ENCODE results near the gene TMCC3.

- TF ChIP-seq, protein P1, sequence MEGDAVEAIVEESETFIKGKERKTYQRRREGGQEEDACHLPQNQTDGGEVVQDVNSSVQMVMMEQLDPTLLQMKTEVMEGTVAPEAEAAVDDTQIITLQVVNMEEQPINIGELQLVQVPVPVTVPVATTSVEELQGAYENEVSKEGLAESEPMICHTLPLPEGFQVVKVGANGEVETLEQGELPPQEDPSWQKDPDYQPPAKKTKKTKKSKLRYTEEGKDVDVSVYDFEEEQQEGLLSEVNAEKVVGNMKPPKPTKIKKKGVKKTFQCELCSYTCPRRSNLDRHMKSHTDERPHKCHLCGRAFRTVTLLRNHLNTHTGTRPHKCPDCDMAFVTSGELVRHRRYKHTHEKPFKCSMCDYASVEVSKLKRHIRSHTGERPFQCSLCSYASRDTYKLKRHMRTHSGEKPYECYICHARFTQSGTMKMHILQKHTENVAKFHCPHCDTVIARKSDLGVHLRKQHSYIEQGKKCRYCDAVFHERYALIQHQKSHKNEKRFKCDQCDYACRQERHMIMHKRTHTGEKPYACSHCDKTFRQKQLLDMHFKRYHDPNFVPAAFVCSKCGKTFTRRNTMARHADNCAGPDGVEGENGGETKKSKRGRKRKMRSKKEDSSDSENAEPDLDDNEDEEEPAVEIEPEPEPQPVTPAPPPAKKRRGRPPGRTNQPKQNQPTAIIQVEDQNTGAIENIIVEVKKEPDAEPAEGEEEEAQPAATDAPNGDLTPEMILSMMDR (IDR thresholded peaks at IDR 0.05; ENCODE audit: low read length) = no peak
- TF ChIP-seq EZH2 (optimal IDR thresholded peaks at IDR 0.05; ENCODE audit: low read depth, low read length) = no peak
These were observed 116.1 kb downstream of the TMCC3 start for GRCh38 chr12:94534278-94534677.

Data from MM.1S (cell line).